Measurements from ENCODE around the gene ATXN7L1.

DNA sequence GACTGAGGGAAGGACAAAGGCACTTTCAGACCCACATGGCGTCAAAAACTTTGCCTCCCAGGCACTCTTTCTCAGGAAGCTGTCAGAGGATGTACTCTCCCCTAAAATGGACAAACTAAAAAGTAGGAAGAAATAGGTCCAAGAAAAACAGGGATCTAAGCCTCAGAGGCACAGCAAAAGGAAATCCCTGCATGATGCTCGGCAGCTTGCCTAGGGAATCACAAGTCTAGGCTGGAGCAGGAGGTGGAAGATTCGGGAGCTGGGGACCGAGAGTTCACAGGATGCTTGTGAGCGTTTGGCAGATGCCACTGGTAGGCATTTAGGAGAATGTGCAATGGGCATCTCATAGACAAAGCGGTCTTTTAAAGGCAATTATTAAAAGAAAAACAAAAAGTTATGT, 60.8 kb downstream of the ATXN7L1 start:
- no peak for TF ChIP-seq CTCF (conservative IDR thresholded peaks at IDR 0.05; ENCODE audit: low read depth, low read length)
- no peak for TF ChIP-seq EZH2 (IDR thresholded peaks at IDR 0.05; ENCODE audit: borderline replicate concordance, low read depth, low read length, poor library complexity, severe bottlenecking)
